Activated CD4-positive, alpha-beta T cell treated with anti-CD3 and anti-CD28 coated beads for 48 hours (primary cell): ENCODE results near the gene TLX1.

ENCODE experiments used
- DNase-seq: peaks from one replicate; pipeline ENCODE4 v3.0.0-alpha.2; 2020

TLX1 gene

GRCh38 chr10:101112799-101113594 is 18.1 kb upstream of the TLX1 start:
- no peak for DNase-seq

GRCh38 chr10:101113890-101114403 is 17.2 kb upstream of the TLX1 start:
- no peak for DNase-seq

GRCh38 chr10:101114646-101115045 is 16.5 kb upstream of the TLX1 start:
- DNase-seq = no peak

- DNase-seq = no peak
These were observed 14.3 kb upstream of the TLX1 start for GRCh38 chr10:101116754-101117153.

GRCh38 chr10:101118031-101118430 is 13.1 kb upstream of the TLX1 start:
- DNase-seq = no peak

GRCh38 chr10:101120520-101120883 is 10.6 kb upstream of the TLX1 start:
- DNase-seq = no peak

GRCh38 chr10:101120884-101121653 is 10.0 kb upstream of the TLX1 start:
- DNase-seq = peak; percentile 45

GRCh38 chr10:101121654-101122031 is 9.5 kb upstream of the TLX1 start:
- no peak for DNase-seq

GRCh38 chr10:101122270-101123084 is 8.6 kb upstream of the TLX1 start:
- no peak for DNase-seq

GRCh38 chr10:101123085-101123814 is 7.8 kb upstream of the TLX1 start:
- DNase-seq = no peak

- DNase-seq = no peak
These were observed 7.1 kb upstream of the TLX1 start for GRCh38 chr10:101123815-101124617.

GRCh38 chr10:101124933-101125332 is 6.2 kb upstream of the TLX1 start:
- no peak for DNase-seq

GRCh38 chr10:101126684-101127628 is 4.1 kb upstream of the TLX1 start:
- DNase-seq = no peak

- no peak for DNase-seq
These were observed 959 bp upstream of the TLX1 start for GRCh38 chr10:101130141-101130540.

GRCh38 chr10:101131962-101132635 is 999 bp downstream of the TLX1 start:
- DNase-seq = no peak

- no peak for DNase-seq
These were observed 1.8 kb downstream of the TLX1 start for GRCh38 chr10:101132636-101133473.

- no peak for DNase-seq
These were observed 2.6 kb downstream of the TLX1 start for GRCh38 chr10:101133489-101134298.
